Progenitor cell of endocrine pancreas (in vitro differentiated cells): ENCODE measurements around the gene HAPLN2. TPM values are rescaled to one million over a fixed set of nuclear protein-coding genes. Genes with fewer than 3 reads are reported as not detected.

ENCODE experiments used
- DNase-seq: peaks from one replicate; pipeline ENCODE4 v3.0.0; 2021; ENCODE audit warnings: low spot score; ENCODE audit not compliant: unreplicated experiment
- H3K27ac Mint-ChIP-seq: 2 replicates; pipeline ENCODE4 v1.8.0; 2021; ENCODE audit warnings: mild to moderate bottlenecking, moderate library complexity, mixed read lengths
- H3K27me3 Mint-ChIP-seq: 2 replicates; pipeline ENCODE4 v1.8.0; 2021; ENCODE audit warnings: mixed read lengths
- H3K36me3 Mint-ChIP-seq: 2 replicates; pipeline ENCODE4 v1.8.0; 2022; ENCODE audit warnings: mixed read lengths; ENCODE audit not compliant: insufficient read depth
- H3K4me1 Mint-ChIP-seq: 2 replicates; pipeline ENCODE4 v1.8.0; 2021; ENCODE audit warnings: low read depth, mixed read lengths
- H3K4me3 Mint-ChIP-seq: 2 replicates; pipeline ENCODE4 v1.8.0; 2021; ENCODE audit warnings: low read depth, mild to moderate bottlenecking, moderate library complexity, mixed read lengths
- H3K9me3 Mint-ChIP-seq: 2 replicates; pipeline ENCODE4 v1.8.0; 2021; ENCODE audit warnings: low read depth, mixed read lengths
- total RNA-seq: library from RNA; stranded (reverse); gene quantifications from 2 replicates; pipeline ENCODE4 v1.2.1, GENCODE V29; 2021
- TF ChIP-seq, protein P1 (sequence below): fragments of 200-600 bp; sonication (generic); IDR thresholded peaks from one replicate; pipeline ENCODE4 v1.5.0; 2021; ENCODE audit warnings: antibody characterized with exemption, mild to moderate bottlenecking; ENCODE audit not compliant: unreplicated experiment

Gene HAPLN2
- total RNA-seq, 1 donor from 2014 or later: 0.38 TPM

DNA sequence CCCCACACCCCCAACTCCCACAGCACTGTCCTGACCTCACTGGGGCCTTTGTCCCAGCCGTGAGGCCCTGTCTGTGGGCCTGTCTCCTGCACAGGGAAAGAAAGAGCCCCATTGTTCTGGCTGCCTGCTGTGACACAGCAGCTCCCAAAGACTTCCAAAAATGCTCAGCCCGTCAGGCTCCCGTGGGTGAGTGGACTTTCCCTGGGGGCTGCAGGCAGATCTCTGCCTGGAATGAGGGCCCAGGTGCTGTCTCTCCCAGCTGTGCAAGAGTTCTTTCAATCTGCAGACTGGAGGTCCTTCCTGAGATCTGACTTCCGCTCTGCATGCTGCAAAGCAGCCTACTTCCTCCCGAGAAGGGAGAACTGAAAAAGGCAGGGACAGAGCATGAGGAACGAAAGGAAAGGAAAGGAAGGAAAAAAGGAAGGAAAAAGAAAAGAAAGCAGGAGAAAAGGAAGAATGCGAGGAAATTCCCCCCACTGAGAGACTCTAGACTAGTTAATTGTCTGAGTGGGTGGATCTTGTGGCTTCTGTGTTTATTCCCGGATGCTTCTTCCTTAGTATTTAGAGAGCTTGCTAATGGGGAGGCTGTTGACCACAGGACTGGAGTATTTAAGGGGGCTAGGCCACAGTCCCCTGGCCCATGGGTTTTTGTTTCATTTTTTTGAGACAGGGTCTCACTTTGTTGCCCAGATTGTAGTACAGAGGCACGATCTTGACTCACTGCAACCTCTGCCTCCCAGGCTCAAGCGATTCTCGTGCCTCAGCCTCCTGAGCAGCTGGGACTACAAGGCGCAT is 43.0 kb downstream of the HAPLN2 start:
- Mint-ChIP-seq H3K27me3 (peaks cover 35% of the 10 kb centered on the region), H3K4me3 (no peak overlapping the region), H3K36me3 (no peaks in the 10 kb centered on the region), H3K9me3 (no peaks in the 10 kb centered on the region), H3K27ac (peak overlapping the region; percentile 92), H3K4me1 (peaks cover 36% of the 10 kb centered on the region)
- DNase-seq: no peak
- TF ChIP-seq, protein P1, sequence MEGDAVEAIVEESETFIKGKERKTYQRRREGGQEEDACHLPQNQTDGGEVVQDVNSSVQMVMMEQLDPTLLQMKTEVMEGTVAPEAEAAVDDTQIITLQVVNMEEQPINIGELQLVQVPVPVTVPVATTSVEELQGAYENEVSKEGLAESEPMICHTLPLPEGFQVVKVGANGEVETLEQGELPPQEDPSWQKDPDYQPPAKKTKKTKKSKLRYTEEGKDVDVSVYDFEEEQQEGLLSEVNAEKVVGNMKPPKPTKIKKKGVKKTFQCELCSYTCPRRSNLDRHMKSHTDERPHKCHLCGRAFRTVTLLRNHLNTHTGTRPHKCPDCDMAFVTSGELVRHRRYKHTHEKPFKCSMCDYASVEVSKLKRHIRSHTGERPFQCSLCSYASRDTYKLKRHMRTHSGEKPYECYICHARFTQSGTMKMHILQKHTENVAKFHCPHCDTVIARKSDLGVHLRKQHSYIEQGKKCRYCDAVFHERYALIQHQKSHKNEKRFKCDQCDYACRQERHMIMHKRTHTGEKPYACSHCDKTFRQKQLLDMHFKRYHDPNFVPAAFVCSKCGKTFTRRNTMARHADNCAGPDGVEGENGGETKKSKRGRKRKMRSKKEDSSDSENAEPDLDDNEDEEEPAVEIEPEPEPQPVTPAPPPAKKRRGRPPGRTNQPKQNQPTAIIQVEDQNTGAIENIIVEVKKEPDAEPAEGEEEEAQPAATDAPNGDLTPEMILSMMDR: no peak

DNA sequence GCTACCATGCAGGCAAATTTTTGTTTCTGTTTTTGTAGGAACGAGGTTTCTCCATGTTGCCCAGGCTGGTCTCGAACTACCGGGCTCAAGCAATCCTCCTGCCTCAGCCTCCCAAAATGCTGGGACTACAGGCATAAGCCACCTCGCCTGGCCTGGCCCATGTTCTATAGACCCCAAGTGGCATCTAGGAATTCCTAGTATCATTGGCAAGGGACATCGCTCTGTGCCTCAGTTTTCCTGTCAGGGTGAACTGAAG is 43.5 kb downstream of the HAPLN2 start:
- Mint-ChIP-seq H3K4me3 (no peak overlapping the region), H3K27me3 (peaks cover 30% of the 10 kb centered on the region), H3K9me3 (no peaks in the 10 kb centered on the region), H3K4me1 (peaks cover 34% of the 10 kb centered on the region), H3K36me3 (no peaks in the 10 kb centered on the region), H3K27ac (no peak overlapping the region)
- DNase-seq: no peak
- TF ChIP-seq, protein P1: no peak

GRCh38 chr1:156663178-156663577 is 44.0 kb downstream of the HAPLN2 start:
- no peak for DNase-seq
- H3K4me1 Mint-ChIP-seq: peaks cover 37% of the 10 kb centered on the region
- H3K9me3 Mint-ChIP-seq: no peaks in the 10 kb centered on the region
- H3K27ac Mint-ChIP-seq: no peak overlapping the region
- no peaks in the 10 kb centered on the region for H3K36me3 Mint-ChIP-seq
- peaks cover 25% of the 10 kb centered on the region for H3K27me3 Mint-ChIP-seq
- TF ChIP-seq, protein P1: no peak
- no peak overlapping the region for H3K4me3 Mint-ChIP-seq

GRCh38 chr1:156664046-156664766 is 45.0 kb downstream of the HAPLN2 start:
- no peak for DNase-seq

GRCh38 chr1:156664767-156665411 is 45.7 kb downstream of the HAPLN2 start:
- TF ChIP-seq, protein P1: no peak
- H3K4me3 Mint-ChIP-seq: no peak overlapping the region
- DNase-seq: no peak
- H3K27ac Mint-ChIP-seq: peak overlapping the region; percentile 84
- peaks cover 37% of the 10 kb centered on the region for H3K4me1 Mint-ChIP-seq
- H3K36me3 Mint-ChIP-seq: no peaks in the 10 kb centered on the region
- H3K27me3 Mint-ChIP-seq: peaks cover 16% of the 10 kb centered on the region
- no peaks in the 10 kb centered on the region for H3K9me3 Mint-ChIP-seq

More at GRCh38 chr1:156664046-156664766, 45.0 kb downstream of the HAPLN2 start:
- no peaks in the 10 kb centered on the region for H3K36me3 Mint-ChIP-seq
- H3K27ac Mint-ChIP-seq: peak overlapping the region; percentile 69
- peaks cover 37% of the 10 kb centered on the region for H3K4me1 Mint-ChIP-seq
- peaks cover 17% of the 10 kb centered on the region for H3K27me3 Mint-ChIP-seq
- H3K4me3 Mint-ChIP-seq: no peak overlapping the region
- no peaks in the 10 kb centered on the region for H3K9me3 Mint-ChIP-seq
- TF ChIP-seq, protein P1: no peak
